Keratinocyte (primary cell): ENCODE measurements around the gene EPHA6. TPM values are rescaled to one million over a fixed set of nuclear protein-coding genes. Genes with fewer than 3 reads are reported as not detected.

Experiments used
- DNase-seq: peaks from one replicate; pipeline ENCODE4 v3.0.0-alpha.2; 2011; ENCODE audit warnings: low read depth, missing footprints, low spot score
- FAIRE-seq: peaks from 2 replicates; lab custom pipeline; 2011; peaks lifted over from hg19 to GRCh38; lab: Jason Lieb, UNC
- H2AFZ ChIP-seq: 2 replicates; pipeline ENCODE4 v1.6.0; 2012; ENCODE audit warnings: low read length, control low read depth, inconsistent platforms; ENCODE audit not compliant: control insufficient read depth
- H3K27ac ChIP-seq: 2 replicates; pipeline ENCODE4 v1.5.1; 2011; ENCODE audit warnings: low read length; ENCODE audit not compliant: control insufficient read depth, insufficient read depth
- H3K27me3 ChIP-seq: 3 replicates; pipeline ENCODE4 v1.6.0; 2011; ENCODE audit warnings: low read length; ENCODE audit not compliant: control insufficient read depth, insufficient read depth; ENCODE audit errors: extremely low read depth
- H3K36me3 ChIP-seq, 2 experiments: 2 replicates in 1 of 2; 3 replicates in 1 of 2; pipeline ENCODE4 v1.5.1; 2011; ENCODE audit warnings: low read length in 2 of 2, mild to moderate bottlenecking in 1 of 2; ENCODE audit not compliant: control insufficient read depth in 2 of 2, insufficient read depth in 2 of 2; ENCODE audit errors: extremely low read depth in 1 of 2
- H3K4me1 ChIP-seq: 3 replicates; pipeline ENCODE4 v1.5.1; 2011; ENCODE audit warnings: low read length; ENCODE audit not compliant: control insufficient read depth, insufficient read depth; ENCODE audit errors: extremely low read depth
- H3K4me2 ChIP-seq: 3 replicates; pipeline ENCODE4 v1.6.0; 2011; ENCODE audit warnings: low read depth, low read length; ENCODE audit not compliant: control insufficient read depth, insufficient read depth; ENCODE audit errors: extremely low read depth
- H3K4me3 ChIP-seq, 3 experiments: fragments of 200-600 bp in 1 of 3; sonication (generic) in 1 of 3; 2 replicates in 2 of 3; 3 replicates in 1 of 3; pipeline ENCODE4 v1.5.1; 2011 to 2016; ENCODE audit warnings: low read length in 3 of 3, mild to moderate bottlenecking in 3 of 3, control low read depth in 2 of 3, inconsistent platforms in 1 of 3, low read depth in 1 of 3, mixed read lengths in 1 of 3, mixed run types in 1 of 3, moderate library complexity in 1 of 3; ENCODE audit not compliant: control insufficient read depth in 2 of 3, insufficient read depth in 2 of 3; ENCODE audit errors: extremely low read depth in 1 of 3
- H3K79me2 ChIP-seq: 2 replicates; pipeline ENCODE4 v1.6.0; 2012; ENCODE audit warnings: low read length; ENCODE audit not compliant: control insufficient read depth, insufficient read depth
- H3K9ac ChIP-seq: 3 replicates; pipeline ENCODE4 v1.6.0; 2011; ENCODE audit warnings: low read length; ENCODE audit not compliant: control insufficient read depth, insufficient read depth; ENCODE audit errors: extremely low read depth
- H3K9me1 ChIP-seq: 3 replicates; pipeline ENCODE4 v1.6.0; 2011; ENCODE audit warnings: low read length; ENCODE audit not compliant: control insufficient read depth, insufficient read depth; ENCODE audit errors: extremely low read depth
- H3K9me3 ChIP-seq: 2 replicates; pipeline ENCODE4 v1.5.1; 2012; ENCODE audit warnings: low read depth, low read length; ENCODE audit not compliant: control insufficient read depth
- H4K20me1 ChIP-seq: 3 replicates; pipeline ENCODE4 v1.6.0; 2011; ENCODE audit warnings: low read length; ENCODE audit not compliant: control insufficient read depth, insufficient read depth; ENCODE audit errors: extremely low read depth
- EZH2 ChIP-seq: IDR thresholded peaks from one replicate; pipeline ENCODE4 v1.6.1; 2012; ENCODE audit warnings: inconsistent platforms, mild to moderate bottlenecking, low read length, moderate library complexity
- dilution Hi-C: fragments of 300-500 bp; cut with MboI; formaldehyde crosslinking; loops from one replicate; pipeline ENCODE4 v1.7.0; 2020; ENCODE audit warnings: low sequenced_read_pairs; ENCODE audit not compliant: extremely low pct_ligation_motif_present
- polyA minus RNA-seq, 3 experiments: library from RNA; depleted of rRNA, polyadenylated mRNA; stranded (reverse); fragments of >200 nt; gene quantifications; 1 replicate in 1 of 3; 2 replicates in 1 of 3; 3 replicates in 1 of 3; pipeline ENCODE4 v1.2.3, GENCODE V29; 2011
- polyA plus RNA-seq, 5 experiments: library from polyadenylated mRNA; depleted of rRNA in 3 of 5; stranded (reverse) in 3 of 5; stranded (forward) in 1 of 5; unstranded in 1 of 5; fragments of >200 nt; gene quantifications; 1 replicate in 1 of 5; 2 replicates in 3 of 5; 3 replicates in 1 of 5; pipeline versions ENCODE4 v1.2.1 to v1.2.3, GENCODE V29; 2011 to 2012; ENCODE audit warnings: missing spikeins in 2 of 5, low read depth in 1 of 5, low replicate concordance in 1 of 5
- TF ChIP-seq, protein P1 (sequence below), 3 experiments: IDR thresholded peaks in 1 of 3; conservative IDR thresholded peaks in 1 of 3; optimal IDR thresholded peaks in 1 of 3; 2 replicates in 2 of 3; 3 replicates in 1 of 3; pipeline versions ENCODE3 to v1.5.1; 2011; ENCODE audit warnings: low read length in 3 of 3, mild to moderate bottlenecking in 3 of 3, moderate library complexity in 2 of 3, control low read depth in 1 of 3, inconsistent platforms in 1 of 3; ENCODE audit not compliant: insufficient read depth in 2 of 3; ENCODE audit errors: extremely low read depth in 1 of 3

Gene EPHA6
- polyA plus RNA-seq = not detected in 3 replicates
- polyA plus RNA-seq (2011; ENCODE audit: low read depth) = not detected
- not detected in 2 replicates for polyA plus RNA-seq (2011; cell fraction: cytosol; rRNA removed)
- not detected in 2 replicates for polyA plus RNA-seq (2011; cell fraction: nucleus; rRNA removed)
- not detected in 2 replicates for polyA plus RNA-seq (2012; ENCODE audit: low replicate concordance)
- polyA minus RNA-seq = not detected in 3 replicates
- polyA minus RNA-seq (2011; cell fraction: cytosol; rRNA and poly(A)+ RNA removed) = not detected
- polyA minus RNA-seq (2011; cell fraction: nucleus; rRNA and poly(A)+ RNA removed) = not detected in 2 replicates

DNA sequence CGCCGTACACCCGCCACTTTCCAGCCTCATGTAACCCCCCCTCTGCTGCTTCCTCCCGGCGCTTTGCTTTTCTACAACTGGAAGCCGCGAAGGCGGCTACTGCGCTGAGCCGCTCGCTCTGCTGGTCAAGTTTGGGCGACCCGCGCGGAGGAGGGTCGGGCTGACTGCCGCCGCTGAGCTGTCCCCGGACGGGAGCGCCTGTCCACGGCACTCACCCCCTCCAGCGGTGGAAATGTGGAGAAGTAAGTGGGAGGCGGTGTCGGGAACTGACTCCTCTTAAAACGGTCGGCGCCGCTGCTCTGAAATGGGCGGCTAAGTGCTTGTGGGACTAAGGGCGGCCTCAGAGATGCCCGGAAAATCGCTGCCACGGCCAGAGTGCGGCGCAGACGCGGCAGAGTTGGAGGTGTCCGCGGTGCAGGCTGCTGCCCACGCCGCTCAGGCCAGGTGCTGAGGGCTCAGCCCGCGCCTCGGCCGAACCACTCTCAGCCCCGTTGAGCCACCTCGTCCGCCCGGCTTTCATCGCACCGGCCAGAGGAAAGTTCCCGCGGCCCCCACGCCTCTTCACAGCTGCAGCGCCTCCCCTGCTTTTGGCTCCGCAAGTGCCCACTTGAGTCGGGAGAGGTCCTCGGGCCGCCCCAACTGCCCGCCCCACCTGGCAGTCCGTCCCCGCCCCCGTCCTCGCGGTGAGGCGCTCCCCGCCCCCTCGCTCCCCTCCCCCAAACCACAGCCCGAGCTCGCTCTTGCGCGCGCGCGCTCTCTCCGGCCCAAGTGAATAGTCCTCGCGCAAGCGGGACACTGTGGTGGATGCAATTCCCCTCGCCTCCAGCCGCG lies at the start of gene EPHA6:
EPHA6 (plus strand) TSS at position 775 of the 831 bp plus-strand sequence.
- Histone ChIP-seq H2AFZ (peak within 1 kb of the TSS; percentile 77), H4K20me1 (no peaks in the 10 kb centered on the region), H3K4me1 (peaks cover 2% of the 10 kb centered on the region), H3K4me2 (peak within 1 kb of the TSS; percentile 88), H3K27me3 (peaks cover 33% of the 10 kb centered on the region), H3K9ac (peak within 1 kb of the TSS; percentile 1), H3K9me1 (no peaks in the 10 kb centered on the region), H3K4me3 (peak within 1 kb of the TSS; percentile 32 to 61 (median 47)), H3K27ac (no peak within 1 kb of the TSS), H3K79me2 (no peaks in the 10 kb centered on the region), H3K36me3 (no peaks in the 10 kb centered on the region), H3K9me3 (no peaks in the 10 kb centered on the region)
- peak; percentile 92 for TF ChIP-seq EZH2
- TF ChIP-seq, protein P1, sequence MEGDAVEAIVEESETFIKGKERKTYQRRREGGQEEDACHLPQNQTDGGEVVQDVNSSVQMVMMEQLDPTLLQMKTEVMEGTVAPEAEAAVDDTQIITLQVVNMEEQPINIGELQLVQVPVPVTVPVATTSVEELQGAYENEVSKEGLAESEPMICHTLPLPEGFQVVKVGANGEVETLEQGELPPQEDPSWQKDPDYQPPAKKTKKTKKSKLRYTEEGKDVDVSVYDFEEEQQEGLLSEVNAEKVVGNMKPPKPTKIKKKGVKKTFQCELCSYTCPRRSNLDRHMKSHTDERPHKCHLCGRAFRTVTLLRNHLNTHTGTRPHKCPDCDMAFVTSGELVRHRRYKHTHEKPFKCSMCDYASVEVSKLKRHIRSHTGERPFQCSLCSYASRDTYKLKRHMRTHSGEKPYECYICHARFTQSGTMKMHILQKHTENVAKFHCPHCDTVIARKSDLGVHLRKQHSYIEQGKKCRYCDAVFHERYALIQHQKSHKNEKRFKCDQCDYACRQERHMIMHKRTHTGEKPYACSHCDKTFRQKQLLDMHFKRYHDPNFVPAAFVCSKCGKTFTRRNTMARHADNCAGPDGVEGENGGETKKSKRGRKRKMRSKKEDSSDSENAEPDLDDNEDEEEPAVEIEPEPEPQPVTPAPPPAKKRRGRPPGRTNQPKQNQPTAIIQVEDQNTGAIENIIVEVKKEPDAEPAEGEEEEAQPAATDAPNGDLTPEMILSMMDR (optimal IDR thresholded peaks at IDR 0.05 in 1 of 3, IDR thresholded peaks at IDR 0.05 in 1 of 3, conservative IDR thresholded peaks at IDR 0.05 in 1 of 3; ENCODE audit: extremely low read depth in 1 of 3, insufficient read depth in 2 of 3, low read length in 3 of 3) = peak in 1 of 3 experiments; percentile 14
- dilution Hi-C loops = no loop called here
- no peak for FAIRE-seq
- no peak for DNase-seq

DNA sequence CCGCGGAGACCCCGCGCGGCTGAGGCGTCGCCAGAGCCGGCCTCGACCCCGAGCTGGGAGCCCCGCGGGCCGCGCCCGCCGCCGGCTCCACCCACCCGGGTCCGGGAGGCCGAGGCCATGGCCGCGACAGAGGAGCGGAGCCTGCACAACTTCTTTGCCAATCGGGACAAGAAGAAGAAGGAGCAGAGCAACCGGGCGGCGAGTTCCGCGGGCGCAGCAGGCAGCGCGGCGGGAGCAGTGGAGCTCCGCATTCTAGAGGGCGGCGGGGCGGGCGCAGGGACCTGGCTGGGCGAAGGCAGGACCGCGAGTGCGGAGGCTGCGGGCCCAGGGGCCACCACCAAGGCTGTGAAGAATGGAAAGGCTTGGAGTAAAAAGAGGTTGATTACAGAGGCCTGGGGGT lies 37.6 kb upstream of the EPHA6 start:
- Histone ChIP-seq H3K27me3 (no peaks in the 10 kb centered on the region), H3K27ac (no peak overlapping the region), H2AFZ (no peak overlapping the region), H3K9ac (no peak overlapping the region), H4K20me1 (no peaks in the 10 kb centered on the region), H3K4me1 (no peaks in the 10 kb centered on the region), H3K79me2 (no peaks in the 10 kb centered on the region), H3K9me3 (no peaks in the 10 kb centered on the region), H3K9me1 (no peaks in the 10 kb centered on the region), H3K4me2 (no peak overlapping the region), H3K36me3 (no peaks in the 10 kb centered on the region), H3K4me3 (no peak overlapping the region)
- TF ChIP-seq, protein P1 (optimal IDR thresholded peaks at IDR 0.05 in 1 of 3, IDR thresholded peaks at IDR 0.05 in 1 of 3, conservative IDR thresholded peaks at IDR 0.05 in 1 of 3; ENCODE audit: extremely low read depth in 1 of 3, insufficient read depth in 2 of 3, low read length in 3 of 3) = no peak
- TF ChIP-seq EZH2 = no peak
- dilution Hi-C loops = no loop called here
- FAIRE-seq (no peak), DNase-seq (no peak)
